ENCODE measurements around the gene DNAI2.

- TF ChIP-seq CTCF (conservative IDR thresholded peaks at IDR 0.05) (no peak), ZFX (IDR thresholded peaks at IDR 0.05) (no peak)
Observed at GRCh38 chr17:74340470-74341023, 66.5 kb downstream of the DNAI2 start.

Data from C4-2B (cell line).